Nephron (organoid): ENCODE data around the gene POLD1.
A peak's percentile ranks its signal among the peaks of the same experiment; 100 is the strongest.

Source experiments
- H3K27ac Mint-ChIP-seq, 3 experiments: 2 replicates each; pipeline ENCODE4 v1.8.0; 2020; ENCODE audit warnings: mixed read lengths in 3 of 3, mild to moderate bottlenecking in 2 of 3, moderate library complexity in 1 of 3
- H3K27me3 Mint-ChIP-seq: 2 replicates; pipeline ENCODE4 v1.8.0; 2021; ENCODE audit warnings: low read depth, mild to moderate bottlenecking, moderate library complexity, mixed read lengths
- H3K36me3 Mint-ChIP-seq: 2 replicates; pipeline ENCODE4 v1.8.0; 2020; ENCODE audit warnings: low read depth, mixed read lengths
- H3K4me1 Mint-ChIP-seq: 2 replicates; pipeline ENCODE4 v1.8.0; 2020; ENCODE audit warnings: mixed read lengths
- H3K4me3 Mint-ChIP-seq, 3 experiments: 2 replicates each; pipeline ENCODE4 v1.8.0; 2020; ENCODE audit warnings: mild to moderate bottlenecking in 3 of 3, mixed read lengths in 3 of 3, moderate library complexity in 2 of 3
- H3K9me3 Mint-ChIP-seq: 2 replicates; pipeline ENCODE4 v1.8.0; 2020; ENCODE audit warnings: mixed read lengths
- CTCF ChIP-seq, 3 experiments: fragments of 200-600 bp; sonication (generic); IDR thresholded peaks; one replicate each; pipeline ENCODE4 v1.5.0; 2021; ENCODE audit warnings: antibody characterized with exemption in 3 of 3; ENCODE audit not compliant: unreplicated experiment in 3 of 3

The POLD1 gene

GRCh38 chr19:50416034-50416977 is 32.2 kb downstream of the POLD1 start:
- H3K4me3 Mint-ChIP-seq, result no peak overlapping the region
- no peak for TF ChIP-seq CTCF (IDR thresholded peaks at IDR 0.05; ENCODE audit: unreplicated experiment in 3 of 3)
- no peak overlapping the region for H3K27ac Mint-ChIP-seq
- peaks cover 14% of the 10 kb centered on the region for H3K36me3 Mint-ChIP-seq
- H3K9me3 Mint-ChIP-seq, result no peaks in the 10 kb centered on the region
- peaks cover 30% of the 10 kb centered on the region for H3K27me3 Mint-ChIP-seq
- peaks cover 13% of the 10 kb centered on the region for H3K4me1 Mint-ChIP-seq

- Mint-ChIP-seq H3K36me3 (peaks cover 10% of the 10 kb centered on the region), H3K27me3 (peaks cover 37% of the 10 kb centered on the region), H3K4me3 (no peak overlapping the region), H3K27ac (no peak overlapping the region), H3K9me3 (no peaks in the 10 kb centered on the region), H3K4me1 (peaks cover 13% of the 10 kb centered on the region)
- no peak for TF ChIP-seq CTCF (IDR thresholded peaks at IDR 0.05; ENCODE audit: unreplicated experiment in 3 of 3)
Measured at GRCh38 chr19:50417111-50418081, 33.2 kb downstream of the POLD1 start.

- peaks cover 13% of the 10 kb centered on the region for H3K4me1 Mint-ChIP-seq
- peaks cover 38% of the 10 kb centered on the region for H3K27me3 Mint-ChIP-seq
- no peaks in the 10 kb centered on the region for H3K9me3 Mint-ChIP-seq
- H3K27ac Mint-ChIP-seq, result no peak within 1 kb of the TSS
- peak within 1 kb of the TSS; percentile 9 to 28 (median 24) for H3K4me3 Mint-ChIP-seq
- H3K36me3 Mint-ChIP-seq, result peaks cover 5% of the 10 kb centered on the region
- TF ChIP-seq CTCF (IDR thresholded peaks at IDR 0.05; ENCODE audit: unreplicated experiment in 3 of 3), result no peak
Measured at GRCh38 chr19:50418176-50419021, 34.3 kb downstream of the POLD1 start, which contains the start of gene SPIB. TSS of gene SPIB (plus strand) at chr19:50418938. CDS start at chr19:50418963, 25 bp downstream.

- H3K36me3 Mint-ChIP-seq, result peaks cover 5% of the 10 kb centered on the region
- H3K4me1 Mint-ChIP-seq, result peaks cover 13% of the 10 kb centered on the region
- peak overlapping the region; percentile 9 to 28 (median 24) for H3K4me3 Mint-ChIP-seq
- peaks cover 38% of the 10 kb centered on the region for H3K27me3 Mint-ChIP-seq
- no peak for TF ChIP-seq CTCF (IDR thresholded peaks at IDR 0.05; ENCODE audit: unreplicated experiment in 3 of 3)
- no peak overlapping the region for H3K27ac Mint-ChIP-seq
- H3K9me3 Mint-ChIP-seq, result no peaks in the 10 kb centered on the region
Measured at GRCh38 chr19:50419022-50419579, 35.0 kb downstream of the POLD1 start.

GRCh38 chr19:50419580-50420035 is 35.5 kb downstream of the POLD1 start:
- H3K36me3 Mint-ChIP-seq, result peaks cover 2% of the 10 kb centered on the region
- H3K27ac Mint-ChIP-seq, result no peak overlapping the region
- H3K4me1 Mint-ChIP-seq, result peaks cover 13% of the 10 kb centered on the region
- no peak for TF ChIP-seq CTCF (IDR thresholded peaks at IDR 0.05; ENCODE audit: unreplicated experiment in 3 of 3)
- peaks cover 38% of the 10 kb centered on the region for H3K27me3 Mint-ChIP-seq
- H3K4me3 Mint-ChIP-seq, result peak overlapping the region in 1 of 3 experiments; percentile 28
- H3K9me3 Mint-ChIP-seq, result no peaks in the 10 kb centered on the region
